HG03558 (cell line): ENCODE measurements around the gene EFNA1.

ENCODE experiments used
- ATAC-seq: cut with Tn5 transposase; IDR thresholded peaks from one replicate; pipeline ENCODE4 v1.9.1; 2021; ENCODE audit warnings: moderate number of reproducible peaks; ENCODE audit not compliant: unreplicated experiment; ENCODE audit errors: extremely low read depth

The EFNA1 gene

GRCh38 chr1:155172732-155173477 is 45.2 kb downstream of the EFNA1 start, which contains the start of gene KRTCAP2:
Gene KRTCAP2, minus strand, starts transcription at chr1:155173304. Its CDS starts 80 bp downstream, at chr1:155173224.
- ATAC-seq = peak; percentile 42

DNA sequence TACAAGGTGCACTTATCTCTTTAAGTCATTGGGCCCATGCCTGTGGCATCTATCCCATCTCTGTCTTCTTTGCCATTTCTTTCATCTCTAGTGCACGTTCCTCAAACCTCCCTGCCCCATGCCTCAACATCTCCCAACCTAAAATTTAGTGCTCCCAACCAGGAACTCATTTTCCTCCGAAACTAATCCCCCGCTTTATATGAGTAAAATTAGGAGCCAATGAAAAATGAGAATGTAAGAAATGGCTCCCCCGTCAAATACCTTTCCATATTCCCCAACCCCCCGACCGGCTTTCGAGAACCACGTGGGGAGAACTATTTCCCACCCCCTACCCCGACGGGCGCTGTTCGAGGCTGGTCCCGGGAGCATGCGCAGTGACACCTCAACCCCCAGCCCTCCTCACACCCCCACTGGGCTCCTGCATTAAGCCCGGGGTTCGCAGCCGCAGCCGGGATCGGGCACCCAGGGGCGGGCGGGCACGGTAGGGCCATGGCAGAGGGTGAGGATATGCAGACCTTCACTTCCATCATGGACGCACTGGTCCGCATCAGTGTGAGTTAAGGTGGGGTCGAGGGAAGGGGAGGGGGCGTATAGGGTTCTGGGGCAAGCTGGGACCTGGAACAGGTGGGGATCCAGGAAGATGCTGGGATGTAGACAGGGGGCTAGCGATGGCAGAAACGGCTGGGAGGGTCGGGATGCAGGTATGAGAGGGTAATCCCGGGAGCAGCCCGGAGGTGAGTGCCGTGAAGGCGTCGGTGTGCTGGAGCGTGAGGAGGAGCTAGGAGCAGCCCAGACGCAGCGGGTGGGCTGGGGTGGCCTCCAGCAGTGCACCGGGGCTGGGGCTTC is 46.0 kb downstream of the EFNA1 start, which contains the start of gene TRIM46:
TSS of gene TRIM46 (plus strand) at position 372 of the 846 bp plus-strand sequence. CDS start at position 490, 118 bp downstream.
- ATAC-seq = no peak

GRCh38 chr1:155174324-155175280 is 46.9 kb downstream of the EFNA1 start:
- ATAC-seq = no peak

DNA sequence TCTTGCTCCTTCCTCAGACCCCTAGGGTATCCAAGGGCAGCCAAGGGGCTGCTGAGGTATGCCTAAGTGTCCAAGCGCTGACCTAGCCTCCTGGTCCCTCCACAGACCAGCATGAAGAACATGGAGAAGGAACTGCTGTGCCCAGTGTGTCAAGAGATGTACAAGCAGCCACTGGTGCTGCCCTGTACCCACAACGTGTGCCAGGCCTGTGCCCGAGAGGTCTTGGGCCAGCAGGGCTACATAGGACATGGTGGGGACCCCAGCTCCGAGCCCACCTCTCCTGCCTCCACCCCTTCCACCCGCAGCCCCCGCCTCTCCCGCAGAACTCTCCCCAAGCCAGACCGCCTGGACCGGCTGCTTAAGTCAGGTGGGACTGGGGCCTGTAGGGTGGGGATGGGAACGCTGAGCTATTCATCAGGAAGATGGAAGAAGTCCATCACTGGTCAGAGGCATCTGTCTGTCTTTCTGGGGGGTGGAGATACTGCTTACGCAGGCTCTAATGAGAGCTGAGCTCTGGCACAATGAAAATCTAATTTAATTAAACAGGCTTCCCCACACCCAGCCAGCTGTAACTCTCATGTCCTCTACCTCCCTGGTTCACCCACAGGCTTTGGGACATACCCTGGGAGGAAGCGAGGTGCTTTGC is 47.7 kb downstream of the EFNA1 start:
- ATAC-seq = no peak

- ATAC-seq = no peak
Measured at GRCh38 chr1:155175927-155176371, 48.3 kb downstream of the EFNA1 start.

GRCh38 chr1:155176544-155177071 is 48.9 kb downstream of the EFNA1 start:
- no peak for ATAC-seq

GRCh38 chr1:155177192-155177917 is 49.7 kb downstream of the EFNA1 start:
- no peak for ATAC-seq

- no peak for ATAC-seq
Measured at GRCh38 chr1:155177918-155178281, 50.2 kb downstream of the EFNA1 start.

DNA sequence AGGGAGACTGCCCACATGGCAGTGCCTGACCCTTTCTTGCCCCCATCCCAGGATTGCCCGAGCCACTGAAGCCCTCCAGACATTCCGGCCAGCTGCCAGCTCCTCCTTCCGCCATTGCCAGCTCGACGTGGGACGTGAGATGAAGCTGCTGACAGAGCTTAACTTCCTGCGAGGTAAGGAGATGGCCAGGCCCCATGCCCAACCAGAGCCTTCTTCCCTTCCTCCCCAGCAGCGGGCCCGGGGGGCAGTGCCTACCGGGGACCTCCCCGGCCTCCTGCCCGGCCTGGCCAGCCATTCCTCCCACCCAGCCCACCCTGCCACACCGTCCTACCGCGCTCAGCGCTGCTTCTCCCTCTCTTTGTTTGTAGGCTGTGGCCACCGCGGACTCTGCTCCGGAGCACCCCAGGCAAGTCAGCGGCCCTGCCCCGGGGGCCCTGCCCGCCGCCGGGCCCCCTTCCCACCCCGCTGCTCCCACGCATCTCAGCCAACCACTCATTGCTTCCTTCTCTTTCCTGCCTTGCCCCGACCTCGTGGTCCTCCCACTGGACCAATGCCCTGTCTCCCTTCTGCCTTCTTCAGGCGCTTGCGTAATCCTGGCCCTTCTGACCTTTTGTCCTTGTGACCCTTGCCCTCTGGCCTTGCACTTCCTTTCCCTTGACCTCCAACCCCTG is 50.9 kb downstream of the EFNA1 start:
- ATAC-seq = no peak

- no peak for ATAC-seq
Measured at GRCh38 chr1:155179112-155180031, 51.7 kb downstream of the EFNA1 start.

GRCh38 chr1:155181371-155182051 is 53.8 kb downstream of the EFNA1 start:
- ATAC-seq = no peak

DNA sequence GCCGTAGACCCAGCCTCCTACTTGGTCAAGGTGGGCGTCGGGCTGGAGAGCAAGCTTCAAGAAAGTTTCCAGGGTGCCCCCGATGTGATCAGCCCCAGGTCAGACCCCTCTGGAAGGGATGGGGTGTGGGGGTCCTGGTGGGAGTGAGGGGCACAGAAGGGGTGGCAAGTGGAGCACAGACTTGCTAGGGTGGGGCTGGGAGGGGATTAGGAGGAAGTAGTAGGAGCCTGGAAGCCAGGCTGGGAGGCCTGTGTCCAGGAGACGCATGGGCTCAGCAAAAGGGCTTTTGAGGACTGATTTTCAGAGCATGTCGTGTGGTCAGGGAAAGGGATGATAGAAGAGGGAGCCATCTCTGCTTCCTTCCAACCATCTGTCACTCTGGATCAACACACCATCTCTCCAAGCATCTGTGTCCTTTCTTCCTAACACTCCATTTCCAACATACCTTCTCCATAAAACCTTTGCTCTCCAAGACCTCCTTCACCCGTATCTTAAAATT is 54.4 kb downstream of the EFNA1 start:
- no peak for ATAC-seq

DNA sequence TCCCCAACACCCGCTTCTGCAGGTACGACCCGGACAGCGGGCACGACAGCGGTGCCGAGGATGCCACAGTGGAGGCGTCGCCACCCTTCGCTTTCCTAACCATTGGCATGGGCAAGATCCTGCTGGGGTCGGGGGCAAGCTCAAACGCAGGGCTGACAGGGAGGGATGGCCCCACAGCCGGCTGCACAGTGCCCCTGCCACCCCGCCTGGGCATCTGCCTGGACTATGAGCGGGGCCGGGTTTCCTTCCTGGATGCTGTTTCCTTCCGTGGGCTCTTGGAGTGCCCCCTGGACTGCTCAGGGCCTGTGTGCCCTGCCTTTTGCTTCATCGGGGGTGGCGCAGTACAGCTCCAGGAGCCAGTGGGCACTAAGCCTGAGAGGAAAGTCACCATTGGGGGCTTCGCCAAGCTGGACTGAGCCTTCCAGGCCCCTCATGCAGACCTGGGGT is 56.1 kb downstream of the EFNA1 start:
- no peak for ATAC-seq

GRCh38 chr1:155184351-155184811 is 56.7 kb downstream of the EFNA1 start:
- ATAC-seq = no peak
